ENCODE measurements around the gene HDAC7. TPM values are rescaled to one million over a fixed set of nuclear protein-coding genes. Genes with fewer than 3 reads are reported as not detected.
"Not testable (repeated sequence)": the region's sequence is repeated elsewhere in the genome, so short reads cannot be mapped to it uniquely, and the experiment has no call there.

The HDAC7 gene
- total RNA-seq, 1 donor from 2014 or later = 144 TPM

- no peak for DNase-seq (ENCODE audit: extremely low read depth, low read depth, low spot score)
Measured at GRCh38 chr12:47850153-47851084, 30.7 kb upstream of the HDAC7 start.

DNA sequence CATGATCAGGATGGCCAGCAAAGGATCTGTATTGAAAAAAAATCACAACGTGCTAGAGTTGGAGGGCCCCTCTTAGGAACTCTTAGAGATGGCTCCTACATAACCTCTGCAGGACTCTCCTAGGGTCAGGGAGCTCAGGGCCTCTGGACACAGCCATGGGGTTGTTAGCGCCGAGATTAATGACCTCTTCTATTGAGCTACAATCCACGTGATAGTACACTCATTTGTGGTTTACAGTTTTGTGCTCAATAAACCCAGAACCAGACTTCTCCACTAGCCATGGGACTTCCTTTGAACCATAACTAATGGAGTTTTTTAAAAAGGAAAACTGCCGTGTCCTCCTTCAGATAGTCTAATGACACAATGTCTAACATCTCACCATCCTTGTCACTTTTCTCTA is 29.6 kb upstream of the HDAC7 start:
- no peak for DNase-seq (ENCODE audit: extremely low read depth, low read depth, low spot score)

DNA sequence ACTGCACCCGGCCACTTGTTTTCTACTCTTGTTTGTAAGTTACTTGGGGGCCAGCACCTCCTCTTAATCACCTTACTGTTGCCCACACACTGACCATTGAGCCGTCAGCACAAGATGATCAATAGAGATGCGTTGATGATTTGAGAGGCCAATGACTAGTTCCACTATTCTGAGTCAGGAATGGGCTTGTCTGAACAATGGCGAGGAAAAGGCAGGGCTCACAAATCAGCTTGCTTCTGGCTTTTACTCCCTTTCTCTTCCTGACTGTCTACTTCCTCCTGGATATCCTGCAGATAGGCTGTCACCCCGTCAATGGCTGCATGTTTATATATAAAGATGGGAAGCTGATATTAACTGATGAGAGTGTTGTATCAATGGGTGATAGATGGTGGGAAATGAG is 29.1 kb upstream of the HDAC7 start:
- DNase-seq (ENCODE audit: extremely low read depth, low read depth, low spot score) = no peak

DNA sequence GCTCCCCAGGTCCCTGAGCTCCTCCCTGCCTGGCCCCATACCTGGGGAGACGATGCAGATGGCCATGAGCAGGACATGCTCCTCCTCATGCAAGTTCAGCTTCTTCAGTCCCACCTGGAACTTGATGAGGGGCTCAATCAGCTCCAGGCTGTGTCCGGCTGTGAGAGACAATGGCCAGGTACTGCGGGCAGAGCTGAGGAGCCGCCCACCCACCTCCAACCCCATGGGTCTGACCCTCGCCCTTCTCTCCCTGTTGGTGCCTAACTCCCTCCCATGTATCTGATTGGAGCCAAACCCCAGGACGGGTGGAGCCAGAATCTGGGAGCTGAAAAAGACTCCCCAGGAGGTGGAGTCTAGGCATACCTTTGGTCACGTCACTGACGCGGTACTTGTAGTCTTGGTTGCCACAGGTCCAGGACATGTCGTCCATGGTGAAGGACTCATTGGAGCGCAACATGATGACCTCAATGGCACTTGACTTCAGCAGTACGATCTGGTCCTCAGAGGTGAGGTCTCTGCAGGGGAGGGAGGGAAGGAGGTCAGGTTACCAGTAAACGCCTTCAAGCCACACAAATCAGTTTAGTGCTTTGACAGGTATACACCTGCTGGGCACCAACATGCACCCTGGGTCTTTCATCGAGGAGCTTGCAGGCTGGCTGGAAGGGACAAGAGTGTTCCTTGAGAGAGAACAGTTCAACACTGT is 26.7 kb upstream of the HDAC7 start:
- no peak for DNase-seq (ENCODE audit: extremely low read depth, low read depth, low spot score)

DNA sequence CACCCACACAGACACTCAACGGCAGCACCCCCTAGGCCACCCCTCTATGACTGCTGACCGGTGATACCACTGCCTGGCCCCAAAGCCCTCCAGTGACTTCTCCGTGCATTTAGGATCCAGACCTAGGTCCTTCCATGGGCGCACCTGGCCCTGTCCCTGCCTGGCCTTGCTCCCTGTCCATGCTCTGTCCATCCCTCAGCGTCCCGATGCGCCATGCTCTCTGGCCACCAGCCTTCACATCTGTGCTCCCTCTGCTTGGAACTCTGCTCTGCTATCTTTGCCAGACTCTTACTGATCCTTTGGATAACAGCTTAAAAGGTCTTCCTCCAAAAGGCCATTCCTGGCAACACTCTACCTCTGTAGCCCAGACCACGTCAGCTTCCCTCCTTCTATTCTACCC is 25.4 kb upstream of the HDAC7 start:
- no peak for DNase-seq (ENCODE audit: extremely low read depth, low read depth, low spot score)

DNA sequence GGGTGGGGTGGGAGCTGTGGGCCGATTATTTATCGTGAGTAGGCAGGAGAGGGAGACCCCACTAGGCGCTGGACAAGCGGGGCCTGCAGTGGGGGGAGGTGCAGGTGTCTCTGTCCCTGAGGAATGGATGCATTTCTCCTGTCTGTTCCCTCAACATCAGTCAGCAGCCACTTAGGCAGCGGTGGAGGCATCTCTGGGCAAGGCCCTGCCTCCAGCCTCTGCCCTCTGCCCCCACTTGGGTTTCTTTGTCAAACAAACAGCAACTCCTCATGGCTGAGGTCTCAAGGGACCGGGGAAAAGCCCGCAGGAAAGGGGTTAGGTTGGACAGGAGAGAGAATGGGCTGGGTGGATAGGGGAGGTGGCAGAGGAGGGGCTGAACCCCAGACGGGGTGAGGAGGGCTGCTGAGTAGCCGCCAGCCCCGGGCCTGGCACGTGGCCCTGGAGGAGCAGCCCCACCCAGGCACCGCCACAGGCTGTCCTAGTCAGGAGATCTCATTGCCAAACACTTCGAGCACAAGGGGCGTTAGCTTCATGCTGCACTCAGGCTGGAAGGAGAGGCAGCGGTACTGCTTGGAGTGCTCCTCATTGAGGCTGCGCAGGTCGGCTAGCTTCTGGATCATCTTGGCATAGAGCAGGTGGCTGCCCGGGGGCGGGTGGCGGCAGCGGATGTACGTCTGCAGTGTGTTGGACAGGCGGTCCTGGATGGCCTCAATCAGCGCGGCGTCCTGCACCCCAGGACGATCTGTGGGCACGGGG is 24.7 kb upstream of the HDAC7 start:
- DNase-seq (ENCODE audit: extremely low read depth, low read depth, low spot score) = no peak

GRCh38 chr12:47843226-47843980 is 23.7 kb upstream of the HDAC7 start:
- DNase-seq (ENCODE audit: extremely low read depth, low read depth, low spot score) = no peak

- DNase-seq (ENCODE audit: extremely low read depth, low read depth, low spot score) = not testable (repeated sequence)
Measured at GRCh38 chr12:47842543-47842942, 22.8 kb upstream of the HDAC7 start.

DNA sequence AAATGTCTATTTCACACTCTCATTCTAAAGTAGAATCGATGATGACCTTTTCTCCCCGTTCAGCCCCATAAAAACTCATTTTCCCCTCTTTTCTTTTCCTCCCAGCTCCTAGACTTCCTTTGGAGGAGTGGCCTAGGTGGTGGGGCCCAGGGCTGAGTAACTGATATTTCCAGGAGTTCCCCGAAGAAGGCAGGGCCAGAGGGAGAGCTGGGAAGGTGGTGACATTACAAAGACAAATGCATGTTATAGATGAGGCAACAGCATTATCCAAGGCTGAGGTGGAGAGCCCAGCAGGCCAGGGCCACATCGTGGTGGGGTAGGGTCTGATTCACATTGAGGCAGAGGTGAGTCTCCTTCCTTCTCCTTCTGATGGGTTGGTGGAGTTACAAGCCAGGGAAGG is 22.2 kb upstream of the HDAC7 start:
- no peak for DNase-seq (ENCODE audit: extremely low read depth, low read depth, low spot score)

- no peak for DNase-seq (ENCODE audit: extremely low read depth, low read depth, low spot score)
Measured at GRCh38 chr12:47841501-47841900, 21.8 kb upstream of the HDAC7 start.

DNA sequence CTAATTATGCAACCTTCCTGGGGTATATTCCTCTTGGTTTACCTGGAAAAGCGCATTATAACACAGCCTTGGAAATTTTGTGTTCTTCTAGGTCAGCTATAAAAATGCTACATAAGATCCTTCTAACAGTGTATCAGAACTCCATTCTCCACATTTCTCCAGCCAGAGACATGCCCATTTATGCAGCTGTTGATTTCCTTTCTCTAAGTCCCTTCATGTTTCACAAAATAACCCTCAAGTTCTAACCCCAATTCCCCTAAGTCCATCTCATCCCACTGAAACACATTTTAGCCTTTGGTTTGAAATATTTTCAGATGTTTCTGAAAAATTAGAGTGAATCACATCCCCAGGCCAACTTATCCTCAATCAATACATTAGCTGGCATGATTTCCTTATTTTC is 20.9 kb upstream of the HDAC7 start:
- DNase-seq (ENCODE audit: extremely low read depth, low read depth, low spot score) = no peak

GRCh38 chr12:47839214-47839876 is 19.6 kb upstream of the HDAC7 start:
- DNase-seq (ENCODE audit: extremely low read depth, low read depth, low spot score) = no peak

- no peak for DNase-seq (ENCODE audit: extremely low read depth, low read depth, low spot score)
Measured at GRCh38 chr12:47838286-47838931, 18.7 kb upstream of the HDAC7 start.

DNA sequence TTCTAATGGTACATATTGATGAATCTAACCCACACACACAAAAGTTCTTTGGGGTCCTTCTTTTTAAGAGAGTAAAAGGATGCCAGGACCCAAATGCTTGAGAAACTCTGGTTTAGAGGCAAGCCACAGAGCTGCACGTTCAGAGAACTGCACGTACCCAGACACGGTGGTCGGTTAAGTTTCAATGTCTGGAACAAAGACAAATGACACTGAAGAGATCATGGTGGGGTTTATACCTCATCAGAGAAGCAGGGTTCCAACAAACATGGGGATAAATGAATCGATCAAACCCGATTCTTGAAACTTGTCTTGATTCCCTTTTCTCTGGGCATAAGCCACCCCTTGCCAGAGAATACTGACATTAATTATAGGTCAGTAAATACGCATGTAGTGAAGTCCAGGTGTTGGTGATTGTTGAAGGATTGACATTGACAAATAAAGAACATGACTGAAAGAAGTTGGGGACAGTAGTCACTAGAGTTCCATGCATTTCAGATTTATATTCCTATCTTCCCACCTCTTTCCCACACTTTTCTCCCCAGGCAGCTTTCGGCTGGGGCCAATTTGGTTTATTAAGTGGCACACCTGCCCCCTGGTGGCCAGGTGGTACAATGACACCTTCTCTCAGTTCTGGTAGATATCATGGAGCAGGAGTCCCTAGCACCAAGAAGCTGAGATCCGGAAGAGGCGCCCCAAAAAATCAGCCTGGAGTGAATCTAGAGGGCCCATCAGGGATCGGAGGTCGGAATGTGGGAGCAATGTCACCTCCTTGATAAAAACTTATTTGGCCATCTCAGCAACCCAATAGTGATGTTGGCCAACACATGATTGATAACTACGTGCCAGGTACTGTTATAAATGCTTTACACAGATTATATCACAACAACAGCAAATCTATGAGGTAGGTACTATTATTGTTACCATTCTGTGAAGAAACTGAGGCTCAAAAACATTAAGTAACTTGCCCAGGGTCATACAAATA is 17.8 kb upstream of the HDAC7 start:
- no peak for DNase-seq (ENCODE audit: extremely low read depth, low read depth, low spot score)

DNA sequence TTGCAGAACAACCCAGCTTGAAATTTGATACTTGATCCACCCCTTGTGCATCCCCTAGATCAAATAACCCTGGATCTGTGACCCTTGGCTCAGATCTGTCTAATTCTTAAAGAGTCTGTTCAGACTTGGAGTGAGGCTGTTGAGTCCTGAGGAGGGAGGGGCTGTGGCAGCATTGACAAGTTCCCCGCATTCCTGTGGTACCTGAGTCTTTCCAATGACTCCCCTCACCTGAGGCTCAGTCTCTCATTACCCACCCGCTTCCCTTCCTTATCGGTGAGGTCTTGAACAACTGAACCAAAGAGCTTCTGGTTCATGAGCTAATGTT is 16.1 kb upstream of the HDAC7 start:
- no peak for DNase-seq (ENCODE audit: extremely low read depth, low read depth, low spot score)

GRCh38 chr12:47835006-47835830 is 15.5 kb upstream of the HDAC7 start:
- DNase-seq (ENCODE audit: extremely low read depth, low read depth, low spot score) = no peak

- no peak for DNase-seq (ENCODE audit: extremely low read depth, low read depth, low spot score)
Measured at GRCh38 chr12:47834199-47834903, 14.6 kb upstream of the HDAC7 start.

All from glomerular endothelial cell (primary cell).